MM.1S (cell line): ENCODE results near the gene SYCE1.

ENCODE experiments used
- EZH2phosphoT487 ChIP-seq: fragments of 300-600 bp; sonication (generic); IDR thresholded peaks from 2 replicates; pipeline ENCODE4 v1.6.1; 2018; ENCODE audit warnings: antibody characterized with exemption, low read length
- TF ChIP-seq, protein P1 (sequence below): fragments of 300-600 bp; sonication (generic); IDR thresholded peaks from 2 replicates; pipeline ENCODE4 v1.5.1; 2016; ENCODE audit warnings: antibody characterized with exemption, low read length, mixed read lengths

DNA sequence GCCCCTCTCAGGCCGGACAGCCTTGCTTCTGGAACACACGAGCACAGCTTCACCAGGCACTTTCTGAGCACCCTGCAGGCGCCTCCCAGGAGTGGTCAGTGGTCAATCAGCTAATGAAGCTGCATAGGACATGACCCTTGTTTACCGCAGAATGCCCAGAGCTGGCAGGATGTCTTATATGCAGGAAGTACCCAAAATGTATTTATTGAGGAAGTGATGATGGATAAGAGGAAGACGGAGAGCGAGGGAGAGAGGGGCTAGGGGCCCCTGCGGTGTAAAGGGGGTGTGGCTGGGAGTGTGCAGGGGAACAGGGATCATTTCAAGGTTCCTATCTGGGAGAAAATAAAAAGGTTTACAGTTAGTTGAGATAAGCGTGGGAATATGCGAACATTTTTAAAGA, 34.9 kb downstream of the SYCE1 start:
- TF ChIP-seq, protein P1, sequence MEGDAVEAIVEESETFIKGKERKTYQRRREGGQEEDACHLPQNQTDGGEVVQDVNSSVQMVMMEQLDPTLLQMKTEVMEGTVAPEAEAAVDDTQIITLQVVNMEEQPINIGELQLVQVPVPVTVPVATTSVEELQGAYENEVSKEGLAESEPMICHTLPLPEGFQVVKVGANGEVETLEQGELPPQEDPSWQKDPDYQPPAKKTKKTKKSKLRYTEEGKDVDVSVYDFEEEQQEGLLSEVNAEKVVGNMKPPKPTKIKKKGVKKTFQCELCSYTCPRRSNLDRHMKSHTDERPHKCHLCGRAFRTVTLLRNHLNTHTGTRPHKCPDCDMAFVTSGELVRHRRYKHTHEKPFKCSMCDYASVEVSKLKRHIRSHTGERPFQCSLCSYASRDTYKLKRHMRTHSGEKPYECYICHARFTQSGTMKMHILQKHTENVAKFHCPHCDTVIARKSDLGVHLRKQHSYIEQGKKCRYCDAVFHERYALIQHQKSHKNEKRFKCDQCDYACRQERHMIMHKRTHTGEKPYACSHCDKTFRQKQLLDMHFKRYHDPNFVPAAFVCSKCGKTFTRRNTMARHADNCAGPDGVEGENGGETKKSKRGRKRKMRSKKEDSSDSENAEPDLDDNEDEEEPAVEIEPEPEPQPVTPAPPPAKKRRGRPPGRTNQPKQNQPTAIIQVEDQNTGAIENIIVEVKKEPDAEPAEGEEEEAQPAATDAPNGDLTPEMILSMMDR, result no peak
- no peak for TF ChIP-seq EZH2phosphoT487
